ENCODE data around the gene ELF4.

Gene ELF4

GRCh38 chrX:130110379-130111219 is at the start of gene ELF4:
Gene ELF4 (minus strand): TSS chrX:130110497. CDS start chrX:130081330, 29,167 bp downstream.
- peak within 1 kb of the TSS; percentile 50 for H2AFZ ChIP-seq (ENCODE audit: low read length, unreplicated experiment)

GRCh38 chrX:130159776-130160175 is 49.5 kb upstream of the ELF4 start:
- Histone ChIP-seq H3K4me1 (ENCODE audit: control insufficient read depth, insufficient read depth, low read length, unreplicated experiment) (peaks cover 6% of the 10 kb centered on the region), H3K27me3 (ENCODE audit: insufficient read depth, low read length) (no peaks in the 10 kb centered on the region), H3K79me2 (ENCODE audit: control insufficient read depth, insufficient read depth, low read length, unreplicated experiment) (peaks cover 21% of the 10 kb centered on the region), H3K27ac (ENCODE audit: low read depth, low read length) (no peak overlapping the region), H2AFZ (ENCODE audit: low read length, unreplicated experiment) (no peak overlapping the region), H3K4me3 (ENCODE audit: low read depth, low read length) (no peak overlapping the region), H3K36me3 (ENCODE audit: insufficient read depth, low read length) (no peaks in the 10 kb centered on the region)

More at GRCh38 chrX:130110379-130111219, at the start of gene ELF4:
- H3K4me1 ChIP-seq (ENCODE audit: control insufficient read depth, insufficient read depth, low read length, unreplicated experiment): peaks cover 24% of the 10 kb centered on the region
- no peaks in the 10 kb centered on the region for H3K27me3 ChIP-seq (ENCODE audit: insufficient read depth, low read length)
- peak within 1 kb of the TSS; percentile 88 for H3K27ac ChIP-seq (ENCODE audit: low read depth, low read length)
- H3K4me3 ChIP-seq (ENCODE audit: low read depth, low read length): peak within 1 kb of the TSS; percentile 88
- no peaks in the 10 kb centered on the region for H3K36me3 ChIP-seq (ENCODE audit: insufficient read depth, low read length)
- peaks cover 36% of the 10 kb centered on the region for H3K79me2 ChIP-seq (ENCODE audit: control insufficient read depth, insufficient read depth, low read length, unreplicated experiment)

- no peak overlapping the region for H3K27ac ChIP-seq (ENCODE audit: low read depth, low read length)
- H3K79me2 ChIP-seq (ENCODE audit: control insufficient read depth, insufficient read depth, low read length, unreplicated experiment): peaks cover 10% of the 10 kb centered on the region
- H3K27me3 ChIP-seq (ENCODE audit: insufficient read depth, low read length): no peaks in the 10 kb centered on the region
- no peak overlapping the region for H3K4me3 ChIP-seq (ENCODE audit: low read depth, low read length)
- H2AFZ ChIP-seq (ENCODE audit: low read length, unreplicated experiment): no peak overlapping the region
- H3K4me1 ChIP-seq (ENCODE audit: control insufficient read depth, insufficient read depth, low read length, unreplicated experiment): no peaks in the 10 kb centered on the region
- no peaks in the 10 kb centered on the region for H3K36me3 ChIP-seq (ENCODE audit: insufficient read depth, low read length)
These were observed 48.0 kb upstream of the ELF4 start for GRCh38 chrX:130158311-130158710.

GRCh38 chrX:130155564-130155963 is 45.3 kb upstream of the ELF4 start:
- Histone ChIP-seq H3K36me3 (ENCODE audit: insufficient read depth, low read length) (no peaks in the 10 kb centered on the region), H3K4me1 (ENCODE audit: control insufficient read depth, insufficient read depth, low read length, unreplicated experiment) (no peaks in the 10 kb centered on the region), H3K27ac (ENCODE audit: low read depth, low read length) (no peak overlapping the region), H2AFZ (ENCODE audit: low read length, unreplicated experiment) (no peak overlapping the region), H3K27me3 (ENCODE audit: insufficient read depth, low read length) (no peaks in the 10 kb centered on the region), H3K79me2 (ENCODE audit: control insufficient read depth, insufficient read depth, low read length, unreplicated experiment) (no peaks in the 10 kb centered on the region), H3K4me3 (ENCODE audit: low read depth, low read length) (no peak overlapping the region)

DNA sequence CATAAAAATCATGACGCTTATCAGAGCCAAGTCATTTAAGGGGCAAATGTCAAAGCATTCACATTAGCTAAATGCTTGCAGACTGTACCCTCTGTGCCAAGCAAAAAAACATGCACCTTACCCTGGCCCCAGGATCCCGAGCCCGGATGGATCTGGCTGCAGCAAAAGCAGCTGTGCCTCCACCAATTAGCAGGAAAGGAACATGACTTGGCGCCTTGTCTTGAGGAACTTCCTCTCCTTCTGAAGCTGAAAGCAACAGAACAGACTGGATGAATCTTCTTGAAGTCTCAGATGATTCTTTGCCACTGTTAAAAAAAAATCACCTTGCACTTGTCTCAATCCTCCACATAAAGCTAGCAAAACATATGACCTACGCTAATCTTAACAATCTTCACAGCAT is 37.3 kb upstream of the ELF4 start:
- no peaks in the 10 kb centered on the region for H3K36me3 ChIP-seq (ENCODE audit: insufficient read depth, low read length)
- H3K27me3 ChIP-seq (ENCODE audit: insufficient read depth, low read length): no peaks in the 10 kb centered on the region
- no peak overlapping the region for H3K27ac ChIP-seq (ENCODE audit: low read depth, low read length)
- H3K4me1 ChIP-seq (ENCODE audit: control insufficient read depth, insufficient read depth, low read length, unreplicated experiment): peaks cover 4% of the 10 kb centered on the region
- H2AFZ ChIP-seq (ENCODE audit: low read length, unreplicated experiment): no peak overlapping the region
- H3K4me3 ChIP-seq (ENCODE audit: low read depth, low read length): no peak overlapping the region
- no peaks in the 10 kb centered on the region for H3K79me2 ChIP-seq (ENCODE audit: control insufficient read depth, insufficient read depth, low read length, unreplicated experiment)

- Histone ChIP-seq H3K4me3 (ENCODE audit: low read depth, low read length) (no peak overlapping the region), H2AFZ (ENCODE audit: low read length, unreplicated experiment) (no peak overlapping the region), H3K4me1 (ENCODE audit: control insufficient read depth, insufficient read depth, low read length, unreplicated experiment) (peaks cover 4% of the 10 kb centered on the region), H3K27ac (ENCODE audit: low read depth, low read length) (no peak overlapping the region), H3K79me2 (ENCODE audit: control insufficient read depth, insufficient read depth, low read length, unreplicated experiment) (no peaks in the 10 kb centered on the region), H3K36me3 (ENCODE audit: insufficient read depth, low read length) (no peaks in the 10 kb centered on the region), H3K27me3 (ENCODE audit: insufficient read depth, low read length) (no peaks in the 10 kb centered on the region)
These were observed 34.8 kb upstream of the ELF4 start for GRCh38 chrX:130145123-130145522.

GRCh38 chrX:130144509-130144908 is 34.2 kb upstream of the ELF4 start:
- Histone ChIP-seq H3K79me2 (ENCODE audit: control insufficient read depth, insufficient read depth, low read length, unreplicated experiment) (no peaks in the 10 kb centered on the region), H3K4me1 (ENCODE audit: control insufficient read depth, insufficient read depth, low read length, unreplicated experiment) (peaks cover 4% of the 10 kb centered on the region), H3K36me3 (ENCODE audit: insufficient read depth, low read length) (no peaks in the 10 kb centered on the region), H3K27me3 (ENCODE audit: insufficient read depth, low read length) (no peaks in the 10 kb centered on the region), H3K27ac (ENCODE audit: low read depth, low read length) (no peak overlapping the region), H2AFZ (ENCODE audit: low read length, unreplicated experiment) (no peak overlapping the region), H3K4me3 (ENCODE audit: low read depth, low read length) (no peak overlapping the region)

GRCh38 chrX:130139474-130140201 is 29.3 kb upstream of the ELF4 start:
- Histone ChIP-seq H2AFZ (ENCODE audit: low read length, unreplicated experiment) (no peak overlapping the region), H3K4me3 (ENCODE audit: low read depth, low read length) (no peak overlapping the region), H3K36me3 (ENCODE audit: insufficient read depth, low read length) (no peaks in the 10 kb centered on the region), H3K4me1 (ENCODE audit: control insufficient read depth, insufficient read depth, low read length, unreplicated experiment) (no peaks in the 10 kb centered on the region), H3K27ac (ENCODE audit: low read depth, low read length) (no peak overlapping the region), H3K27me3 (ENCODE audit: insufficient read depth, low read length) (no peaks in the 10 kb centered on the region), H3K79me2 (ENCODE audit: control insufficient read depth, insufficient read depth, low read length, unreplicated experiment) (no peaks in the 10 kb centered on the region)

GRCh38 chrX:130136961-130137360 is 26.7 kb upstream of the ELF4 start:
- Histone ChIP-seq H2AFZ (ENCODE audit: low read length, unreplicated experiment) (no peak overlapping the region), H3K27me3 (ENCODE audit: insufficient read depth, low read length) (no peaks in the 10 kb centered on the region), H3K4me3 (ENCODE audit: low read depth, low read length) (no peak overlapping the region), H3K36me3 (ENCODE audit: insufficient read depth, low read length) (no peaks in the 10 kb centered on the region), H3K4me1 (ENCODE audit: control insufficient read depth, insufficient read depth, low read length, unreplicated experiment) (no peaks in the 10 kb centered on the region), H3K79me2 (ENCODE audit: control insufficient read depth, insufficient read depth, low read length, unreplicated experiment) (no peaks in the 10 kb centered on the region), H3K27ac (ENCODE audit: low read depth, low read length) (no peak overlapping the region)

DNA sequence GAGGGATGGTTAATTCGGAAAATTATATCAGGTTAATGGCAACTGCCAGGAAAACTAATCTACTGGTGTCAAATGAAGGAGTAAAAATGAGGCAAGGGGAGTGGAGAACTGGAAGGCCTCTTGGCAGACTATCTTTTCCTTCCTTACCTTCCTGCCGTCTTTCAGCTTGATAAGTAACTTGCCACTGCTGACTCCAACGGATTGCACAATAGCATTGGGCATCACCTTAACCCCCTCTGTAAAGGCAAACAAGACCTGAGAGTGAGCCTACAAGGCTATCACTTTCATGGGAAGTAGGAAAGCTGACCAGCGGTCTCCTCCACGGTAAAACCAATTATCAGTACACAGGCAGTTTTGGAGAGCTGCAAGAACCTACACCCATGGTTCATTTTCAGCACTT is 26.2 kb upstream of the ELF4 start:
- Histone ChIP-seq H3K4me1 (ENCODE audit: control insufficient read depth, insufficient read depth, low read length, unreplicated experiment) (no peaks in the 10 kb centered on the region), H3K27me3 (ENCODE audit: insufficient read depth, low read length) (no peaks in the 10 kb centered on the region), H3K4me3 (ENCODE audit: low read depth, low read length) (no peak overlapping the region), H3K79me2 (ENCODE audit: control insufficient read depth, insufficient read depth, low read length, unreplicated experiment) (no peaks in the 10 kb centered on the region), H2AFZ (ENCODE audit: low read length, unreplicated experiment) (no peak overlapping the region), H3K36me3 (ENCODE audit: insufficient read depth, low read length) (no peaks in the 10 kb centered on the region), H3K27ac (ENCODE audit: low read depth, low read length) (no peak overlapping the region)

GRCh38 chrX:130130990-130131389 is 20.7 kb upstream of the ELF4 start:
- no peaks in the 10 kb centered on the region for H3K27me3 ChIP-seq (ENCODE audit: insufficient read depth, low read length)
- H3K36me3 ChIP-seq (ENCODE audit: insufficient read depth, low read length): no peaks in the 10 kb centered on the region
- H3K4me1 ChIP-seq (ENCODE audit: control insufficient read depth, insufficient read depth, low read length, unreplicated experiment): no peaks in the 10 kb centered on the region
- no peak overlapping the region for H3K27ac ChIP-seq (ENCODE audit: low read depth, low read length)
- H3K4me3 ChIP-seq (ENCODE audit: low read depth, low read length): no peak overlapping the region
- no peaks in the 10 kb centered on the region for H3K79me2 ChIP-seq (ENCODE audit: control insufficient read depth, insufficient read depth, low read length, unreplicated experiment)
- no peak overlapping the region for H2AFZ ChIP-seq (ENCODE audit: low read length, unreplicated experiment)

Data from ACC112 (cell line).